Cardiac fibroblast (primary cell): ENCODE results near the gene ALS2.

Experiments used
- DNase-seq, 2 donors: peaks; one replicate each; pipeline versions ENCODE4 v3.0.0 to v3.0.0-alpha.2; 2010; ENCODE audit warnings: low read depth in 2 of 2
- H3K4me3 ChIP-seq, 2 donors: replicated peaks in 1 of 2; 1 replicate in 1 of 2; 2 replicates in 1 of 2; pipeline ENCODE4 v1.5.1; 2011; ENCODE audit warnings: low read depth in 2 of 2, low read length in 2 of 2, mild to moderate bottlenecking in 2 of 2, moderate library complexity in 1 of 2
- CTCF ChIP-seq: IDR thresholded peaks from one replicate; pipeline ENCODE4 v1.5.1; 2011; ENCODE audit warnings: low read depth, mild to moderate bottlenecking, low read length, inconsistent platforms

ALS2 gene

GRCh38 chr2:201660293-201660895 is 120.3 kb downstream of the ALS2 start:
- no peak overlapping the region for H3K4me3 ChIP-seq
- no peak for DNase-seq
- TF ChIP-seq CTCF = no peak

DNA sequence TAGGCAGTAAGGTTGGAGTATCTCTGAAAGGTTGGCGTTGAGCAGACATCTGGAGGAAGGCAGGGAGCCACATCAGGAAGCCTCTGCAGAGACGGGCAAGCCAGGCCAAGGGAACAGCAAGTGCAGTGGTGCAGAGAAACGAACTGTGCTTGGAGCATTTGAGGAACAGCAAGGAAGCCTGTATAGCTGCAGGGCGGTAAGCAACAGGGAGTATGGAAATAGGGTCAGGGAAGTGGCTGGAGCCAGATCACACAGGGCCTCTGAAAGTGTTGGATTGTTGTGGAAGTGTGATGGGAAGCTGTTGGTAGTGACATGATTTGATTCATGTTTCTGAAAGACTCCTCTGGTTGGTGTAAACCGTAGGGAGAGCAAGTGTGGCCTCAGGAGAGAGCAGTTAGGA is 124.0 kb downstream of the ALS2 start:
- H3K4me3 ChIP-seq = no peak overlapping the region
- DNase-seq = no peak
- no peak for TF ChIP-seq CTCF

GRCh38 chr2:201656102-201656501 is 124.6 kb downstream of the ALS2 start:
- DNase-seq = no peak
- no peak for TF ChIP-seq CTCF
- no peak overlapping the region for H3K4me3 ChIP-seq

DNA sequence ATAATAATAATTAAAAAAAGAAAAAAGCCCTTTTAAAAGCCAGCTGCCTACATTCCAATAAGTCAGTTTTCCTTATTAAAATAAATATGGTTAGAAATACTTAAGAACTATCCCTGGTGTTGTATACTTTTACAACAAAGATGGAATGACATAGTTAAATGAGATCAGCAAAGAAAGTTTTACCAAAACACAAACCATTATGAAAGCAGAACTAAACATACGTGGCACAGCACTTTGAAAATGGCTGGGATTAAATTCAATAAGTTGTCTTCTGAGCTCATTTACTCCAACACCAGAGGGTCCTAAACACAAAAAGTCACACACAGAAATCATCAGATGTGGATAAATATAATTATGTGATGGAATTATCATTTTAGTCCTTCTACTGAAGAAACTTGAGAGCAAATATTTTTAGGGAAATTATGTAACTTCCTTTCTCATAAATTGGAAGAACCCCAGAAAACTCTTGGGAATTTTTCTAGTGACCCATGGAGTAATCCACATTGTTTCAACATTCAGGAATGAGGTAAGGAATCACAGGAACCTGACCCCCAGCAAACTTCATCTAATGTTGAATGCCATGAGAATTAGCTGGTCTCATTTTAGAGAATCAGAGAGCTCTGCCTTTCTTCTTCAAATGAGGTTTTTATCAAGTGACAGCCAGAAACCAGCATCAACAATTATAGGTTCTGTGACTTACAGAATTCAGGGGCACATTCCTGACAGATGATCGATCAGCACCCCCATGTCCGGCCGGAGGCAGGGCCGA is 125.9 kb downstream of the ALS2 start:
- H3K4me3 ChIP-seq = no peak overlapping the region
- no peak for TF ChIP-seq CTCF
- peak; percentile 88 to 90 for DNase-seq

DNA sequence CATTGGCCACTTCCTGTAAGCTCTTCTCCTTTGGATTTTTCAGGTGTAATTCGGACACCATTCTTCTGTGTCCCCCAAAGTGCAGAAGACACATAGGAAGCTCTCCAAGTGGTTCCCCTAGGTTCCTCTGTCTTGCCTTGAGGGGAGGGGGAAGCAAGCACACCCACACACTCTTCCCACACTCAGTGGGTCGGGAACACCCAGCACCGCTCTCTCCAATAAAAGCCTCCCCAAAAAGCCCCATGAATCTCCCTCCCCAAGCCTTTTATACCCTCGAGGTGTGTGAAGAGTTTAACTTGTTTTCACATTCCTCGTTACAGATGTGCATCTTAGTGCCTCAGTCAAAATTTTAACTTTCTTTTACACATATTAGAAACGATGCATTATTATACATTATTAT is 127.5 kb downstream of the ALS2 start:
- no peak for TF ChIP-seq CTCF
- DNase-seq = no peak
- H3K4me3 ChIP-seq = no peak overlapping the region
